ENCODE data around the gene LHX8. TPM values are rescaled to one million over a fixed set of nuclear protein-coding genes. Genes with fewer than 3 reads are reported as not detected.
"Not testable (repeated sequence)": the region's sequence is repeated elsewhere in the genome, so short reads cannot be mapped to it uniquely, and the experiment has no call there.

LHX8 gene
- total RNA-seq: not detected

DNA sequence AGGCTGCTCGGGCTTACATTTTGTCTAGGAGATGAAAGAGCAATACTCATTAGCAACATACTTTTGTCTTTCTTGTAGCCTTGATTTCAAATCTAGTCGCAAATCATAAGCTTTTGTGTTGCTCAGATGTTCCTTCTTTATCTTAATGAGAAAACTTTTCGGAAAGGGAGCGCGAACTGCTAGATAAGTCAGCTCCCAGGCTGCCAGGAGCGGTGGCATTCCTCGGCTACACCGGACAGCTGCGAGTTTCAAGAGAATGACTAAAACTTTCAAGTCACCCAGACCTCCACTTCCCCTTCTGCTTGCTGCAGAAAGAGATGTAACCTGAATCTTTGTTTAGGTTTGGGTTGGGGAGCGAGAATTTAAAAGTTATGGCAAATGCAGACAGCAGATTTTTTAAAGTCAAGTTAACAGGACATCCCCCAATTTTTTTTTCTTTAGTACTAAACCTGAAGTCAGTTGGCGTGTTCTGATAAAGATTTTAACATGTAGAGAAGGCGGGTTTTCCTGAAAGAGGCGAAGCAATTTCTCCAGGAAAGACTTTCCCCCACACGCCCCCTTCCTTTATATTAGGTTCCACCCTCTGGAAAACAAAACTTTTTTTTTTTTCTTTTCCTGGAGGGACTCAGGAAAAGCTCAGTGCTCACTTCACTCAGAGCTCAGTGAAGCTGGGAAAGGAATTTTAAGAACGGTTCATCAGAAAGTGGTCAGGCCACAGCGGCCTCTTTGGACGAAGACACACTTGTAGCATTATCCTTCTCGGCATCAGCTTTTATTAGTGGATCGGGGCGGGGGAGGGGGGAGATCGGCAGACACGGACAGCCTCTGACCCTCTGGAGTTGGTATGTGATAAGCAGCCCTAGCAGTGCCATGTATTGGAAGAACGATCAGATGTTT lies at the start of gene LHX8:
TSS of gene LHX8 (plus strand) at position 639 of the 897 bp plus-strand sequence. CDS start 2,227 bp downstream, outside the sequence.
- no peak for ATAC-seq

DNA sequence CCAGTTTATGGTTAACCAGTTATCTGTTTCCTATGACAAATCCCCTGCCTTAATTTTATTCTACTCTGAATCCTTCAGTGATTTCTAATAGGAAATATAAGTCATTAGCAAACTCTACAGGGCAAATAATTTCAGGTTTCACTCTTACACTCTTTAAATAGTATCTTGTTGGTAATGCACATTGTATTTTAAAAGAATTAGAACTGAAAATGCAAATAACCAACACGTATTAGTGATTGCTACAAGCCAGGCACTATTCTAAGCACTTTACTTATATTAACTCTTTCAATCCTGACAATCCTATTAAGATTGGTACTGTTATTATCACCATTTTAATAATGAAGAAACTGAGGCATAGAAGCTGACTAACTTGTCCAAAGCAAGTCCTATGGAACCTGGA lies 48.3 kb upstream of the LHX8 start:
- no peak for ATAC-seq

DNA sequence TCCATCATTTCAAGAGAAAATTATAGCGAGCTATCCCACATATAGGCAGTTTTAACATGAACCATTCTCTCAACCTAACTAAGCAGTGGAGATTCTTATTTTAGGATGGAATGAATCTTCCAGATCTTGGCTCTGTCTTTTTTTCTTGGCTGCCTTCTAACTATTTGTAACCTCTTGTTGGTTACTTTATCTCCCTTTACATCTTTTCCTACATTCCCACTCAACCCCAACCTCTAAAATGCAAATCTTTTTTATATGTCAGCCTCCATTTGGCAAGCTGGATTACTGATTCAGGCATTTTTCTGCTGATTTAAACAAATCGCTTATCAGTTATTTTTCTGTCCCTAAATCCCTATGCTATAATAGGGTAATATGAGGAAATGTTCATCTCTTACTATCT lies 46.9 kb upstream of the LHX8 start:
- ATAC-seq: no peak

DNA sequence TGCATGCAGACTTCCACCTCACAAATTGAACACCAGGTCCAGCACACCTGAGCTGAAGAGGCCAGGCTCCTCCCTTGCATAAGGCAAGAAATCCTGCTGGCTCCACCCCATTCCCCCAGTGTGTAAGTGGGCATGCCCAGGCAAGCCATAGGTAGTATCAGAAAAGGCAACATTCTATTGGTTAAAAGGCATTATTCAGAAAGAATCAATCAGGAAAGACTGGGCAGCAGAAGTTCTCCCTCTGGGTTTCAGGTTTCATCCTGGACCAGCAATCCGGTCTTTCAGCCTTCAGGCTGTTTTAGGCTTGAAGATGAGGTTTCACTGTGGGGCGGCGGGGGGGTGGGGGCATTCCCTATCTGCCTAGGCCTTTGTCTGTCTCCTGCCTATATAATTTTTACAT lies 42.0 kb upstream of the LHX8 start:
- ATAC-seq: no peak

DNA sequence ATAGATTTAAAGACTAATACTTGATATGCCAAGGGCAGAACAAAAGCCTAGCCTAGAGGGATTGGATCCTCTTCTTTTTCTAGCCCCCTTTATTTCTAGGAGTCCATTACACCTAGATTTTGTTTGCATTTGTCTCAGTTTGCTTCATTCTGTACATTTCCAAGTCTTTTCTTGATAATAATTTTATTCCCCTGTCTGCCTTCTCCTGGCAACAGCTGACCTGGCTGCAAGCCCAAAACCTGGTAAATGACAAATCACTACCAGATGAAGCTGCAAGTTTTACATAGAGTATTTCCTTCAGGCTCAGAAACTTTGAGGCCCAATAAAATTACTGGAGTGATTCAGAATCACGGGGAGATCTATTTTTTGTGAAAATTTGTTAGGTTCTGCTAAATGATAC lies 36.5 kb upstream of the LHX8 start:
- ATAC-seq: no peak

DNA sequence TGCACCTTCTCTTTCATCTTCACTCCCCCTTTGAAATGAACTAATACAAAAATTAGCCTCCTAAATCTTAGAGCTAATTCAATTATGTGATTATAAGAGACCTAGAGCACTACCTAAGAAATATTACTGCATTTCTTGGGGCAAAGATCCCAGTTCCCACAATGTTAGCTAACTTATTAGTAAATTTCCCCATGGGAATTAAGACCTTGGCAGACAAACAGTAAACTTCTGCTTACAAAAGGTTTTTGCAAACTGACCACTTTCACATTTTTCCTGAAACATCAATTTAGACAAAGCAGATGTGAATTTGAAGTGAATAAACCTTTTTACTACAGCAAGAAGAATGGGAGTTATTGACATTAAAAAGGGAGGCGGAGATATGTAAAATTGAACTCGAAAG lies 34.6 kb upstream of the LHX8 start:
- no peak for ATAC-seq

DNA sequence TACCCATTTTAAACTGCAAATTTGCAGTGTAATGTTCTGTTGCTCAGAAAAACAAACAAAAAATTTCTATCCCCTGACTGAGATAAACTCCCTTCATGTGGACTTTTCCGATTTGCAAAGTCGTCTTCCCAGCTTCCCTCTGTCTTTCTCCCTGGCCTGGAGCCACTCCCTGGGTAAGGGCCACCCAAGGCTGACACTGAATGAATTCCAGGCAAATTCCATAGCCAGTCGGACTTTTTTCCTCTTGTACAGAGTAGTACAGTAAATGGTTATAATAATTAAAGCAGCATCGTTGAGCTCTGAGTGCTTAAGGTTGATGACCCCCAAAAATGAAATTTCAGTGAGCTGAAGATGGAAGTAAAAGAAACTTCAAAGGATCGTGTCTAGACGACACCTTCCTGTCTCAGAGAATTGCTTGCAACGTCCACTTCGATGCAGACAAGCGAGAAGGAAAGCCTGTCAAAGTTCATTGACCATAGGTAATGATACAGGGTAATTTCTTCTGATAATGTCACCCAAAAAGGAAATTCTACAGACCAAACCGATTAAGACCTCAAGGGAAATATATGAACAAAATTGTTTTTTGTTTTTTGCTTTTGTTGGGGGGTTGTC lies 33.6 kb upstream of the LHX8 start:
- ATAC-seq: no peak

DNA sequence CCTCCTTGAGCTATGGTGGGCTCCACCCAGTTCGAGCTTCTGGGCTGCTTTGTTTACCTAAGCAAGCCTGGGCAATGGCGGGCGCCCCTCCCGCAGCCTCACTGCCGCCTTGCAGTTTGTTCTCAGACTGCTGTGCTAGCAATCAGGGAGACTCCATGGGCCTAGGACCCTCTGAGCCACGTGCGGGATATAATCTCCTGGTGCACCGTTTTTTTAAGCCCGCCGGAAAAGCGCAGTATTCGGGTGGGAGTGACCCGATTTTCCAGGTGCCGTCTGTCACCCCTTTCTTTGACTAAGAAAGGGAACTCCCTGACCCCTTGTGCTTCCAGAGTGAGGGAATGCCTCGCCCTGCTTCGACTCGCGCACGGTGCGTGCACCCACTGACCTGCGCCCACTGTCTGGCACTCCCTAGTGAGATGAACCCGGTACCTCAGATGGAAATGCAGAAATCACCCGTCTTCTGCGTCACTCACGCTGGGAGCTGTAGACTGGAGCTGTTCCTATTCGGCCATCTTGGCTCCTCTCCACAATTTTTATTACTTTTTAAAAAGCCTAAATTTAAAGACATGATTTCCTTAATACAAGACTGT lies 21.7 kb upstream of the LHX8 start:
- not testable (repeated sequence) for ATAC-seq

DNA sequence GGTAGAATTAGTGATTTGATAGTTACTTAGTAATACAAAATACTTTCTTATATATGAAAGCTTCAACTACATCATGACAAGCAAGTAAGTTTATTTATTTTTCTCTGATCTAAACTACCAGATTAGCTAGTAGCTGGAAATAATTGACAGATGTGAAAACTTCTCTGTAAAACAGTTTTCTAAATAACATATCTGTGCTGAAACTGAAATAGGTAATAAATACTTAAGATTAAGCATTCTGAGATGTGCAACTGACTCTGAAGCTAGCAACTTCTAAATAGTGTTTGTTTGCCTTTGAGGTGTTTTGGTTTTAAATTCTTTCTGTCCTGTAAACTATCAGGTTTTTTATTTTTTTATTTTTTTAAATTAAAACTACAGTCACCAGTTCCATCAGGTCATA lies 18.5 kb upstream of the LHX8 start:
- no peak for ATAC-seq

DNA sequence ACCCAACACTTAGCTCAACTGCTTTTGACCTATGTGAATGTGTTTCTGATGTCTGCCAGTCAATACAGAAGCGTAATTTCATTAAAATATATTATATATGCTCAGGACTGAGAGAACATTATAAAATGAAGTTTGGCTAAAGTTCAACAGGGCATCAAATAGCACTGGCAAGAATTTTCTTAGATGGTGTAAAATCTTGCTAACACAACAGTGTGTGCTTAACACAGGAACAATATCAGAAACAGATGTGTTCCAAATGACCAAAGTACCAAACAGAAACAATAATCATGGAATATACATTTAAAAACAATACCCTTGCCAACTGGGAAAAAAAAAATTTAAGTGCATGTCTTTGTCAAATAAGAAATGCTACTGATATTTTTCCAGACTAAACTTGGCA lies 10.4 kb upstream of the LHX8 start:
- ATAC-seq: no peak

DNA sequence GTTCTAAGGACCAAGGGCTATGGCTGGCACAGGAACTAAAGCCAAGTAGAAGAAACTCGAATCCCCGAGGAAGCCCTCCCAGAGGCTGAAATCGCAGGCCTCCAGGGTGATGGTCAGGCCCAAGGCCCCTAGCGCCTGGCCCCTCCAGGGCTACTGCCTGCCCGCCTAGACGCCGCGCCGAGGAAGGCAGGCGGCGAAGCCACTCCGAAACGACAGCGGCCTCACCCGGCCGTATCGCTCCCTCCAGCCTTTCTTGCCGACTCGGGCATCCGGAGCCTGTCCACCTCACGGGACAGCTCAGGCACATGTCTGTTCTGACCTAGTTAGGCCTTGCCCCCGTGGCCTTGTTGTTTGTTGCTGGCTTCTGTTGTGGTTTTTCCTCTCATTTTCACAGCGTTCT lies 9.7 kb upstream of the LHX8 start:
- ATAC-seq: no peak

DNA sequence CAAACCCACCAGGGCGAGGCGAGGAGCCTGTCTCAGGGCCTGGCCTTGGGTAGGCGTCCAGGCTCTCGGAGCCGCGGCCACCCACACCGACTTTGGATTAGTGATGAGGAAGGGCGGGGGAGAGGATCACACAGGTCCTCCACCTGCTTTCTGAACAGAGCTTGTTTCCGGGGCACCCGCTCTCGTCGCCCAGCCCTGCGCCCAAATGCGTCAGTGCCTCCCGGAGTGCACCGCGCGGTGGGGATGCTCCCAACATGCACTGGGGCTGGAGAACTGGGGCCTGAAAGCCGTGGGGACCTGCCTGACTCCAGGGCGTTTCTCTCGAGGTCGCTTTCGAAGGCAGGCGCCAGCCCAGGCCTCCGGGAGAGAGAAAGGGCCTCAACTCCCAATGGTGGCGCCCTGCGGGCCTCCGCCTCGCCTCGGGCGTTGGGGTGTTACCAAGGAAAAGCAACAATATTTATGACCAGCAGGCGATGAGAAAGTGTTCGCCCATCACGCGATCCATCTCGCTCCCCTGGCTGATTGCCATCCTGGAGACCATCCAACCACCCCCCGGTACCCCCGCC lies 8.9 kb upstream of the LHX8 start:
- ATAC-seq: no peak

DNA sequence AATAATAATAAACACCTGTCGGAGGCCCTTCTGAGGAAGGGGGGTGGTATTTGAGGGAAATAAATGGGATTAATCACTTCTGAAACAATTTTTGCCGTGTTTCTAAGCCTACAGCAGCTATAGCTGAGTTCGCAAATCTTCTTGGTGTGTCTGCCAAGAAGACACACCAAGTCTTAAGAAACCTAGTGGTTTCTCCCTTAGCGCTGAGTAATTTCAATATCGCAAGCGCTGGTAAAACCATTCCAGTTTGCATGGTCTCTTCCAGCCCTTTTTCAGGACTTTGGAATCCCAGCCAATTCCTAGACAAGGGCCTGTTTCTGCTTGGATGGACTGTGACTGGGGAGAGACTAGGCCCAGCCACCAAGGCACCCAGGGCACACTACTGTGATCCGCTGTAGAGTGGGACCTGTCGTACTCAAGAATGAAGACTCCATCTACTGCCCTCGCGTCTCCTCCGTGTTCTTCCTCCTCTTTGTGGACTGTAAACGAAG lies 7.5 kb upstream of the LHX8 start:
- no peak for ATAC-seq

DNA sequence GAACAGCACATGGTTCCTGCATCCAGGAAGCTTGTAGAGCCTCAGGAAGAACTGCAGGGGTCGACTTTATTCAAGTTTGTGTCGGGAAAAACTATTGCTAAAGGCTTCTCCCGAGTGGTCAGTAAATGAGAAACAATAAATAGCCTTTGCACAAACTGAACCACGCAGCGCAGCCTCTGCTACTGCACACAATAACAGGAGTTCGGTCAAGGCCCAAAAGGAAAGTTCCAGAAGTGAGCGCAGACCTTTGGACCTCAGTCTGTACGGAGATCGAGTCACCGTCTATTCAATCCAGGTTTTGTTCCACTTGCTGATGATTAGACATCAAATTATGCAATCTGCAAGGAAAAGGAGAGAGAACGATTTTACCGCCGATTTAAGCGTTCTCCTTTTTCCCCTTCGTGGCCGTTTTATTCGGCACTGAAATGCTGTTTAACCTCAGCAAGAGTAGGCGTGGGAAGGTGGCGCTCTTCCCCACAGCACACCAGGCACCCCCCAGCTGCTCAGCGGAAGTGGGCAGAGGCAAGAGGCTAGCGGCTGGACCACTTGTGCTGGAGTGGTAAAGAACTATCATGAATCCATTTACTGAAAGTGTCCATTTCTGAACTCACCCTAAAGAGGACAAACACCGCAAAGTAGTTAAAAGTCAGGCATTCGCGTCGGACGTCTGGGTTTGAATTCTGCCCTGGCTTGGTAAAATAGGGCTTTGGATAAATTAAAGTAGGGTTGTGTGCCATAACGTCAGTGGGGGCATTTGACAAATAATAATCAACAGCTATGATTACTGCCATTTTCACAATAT lies 6.1 kb upstream of the LHX8 start:
- no peak for ATAC-seq

DNA sequence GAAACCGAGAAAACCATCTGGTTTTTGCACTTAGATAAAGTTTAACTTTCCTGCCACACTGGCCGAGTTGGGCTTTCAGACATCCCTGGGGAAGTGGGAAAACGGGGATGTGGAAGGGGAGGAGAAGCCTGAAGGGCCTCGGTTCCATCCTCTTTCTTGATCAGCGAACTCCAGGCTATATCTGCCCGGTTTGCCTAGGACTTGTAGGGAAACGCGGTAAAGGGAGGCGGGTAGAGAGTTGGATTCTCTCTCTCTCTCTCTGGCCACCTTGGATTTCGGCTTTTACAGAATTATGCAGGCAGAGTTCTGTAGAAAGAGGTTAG lies 4.6 kb upstream of the LHX8 start:
- no peak for ATAC-seq

DNA sequence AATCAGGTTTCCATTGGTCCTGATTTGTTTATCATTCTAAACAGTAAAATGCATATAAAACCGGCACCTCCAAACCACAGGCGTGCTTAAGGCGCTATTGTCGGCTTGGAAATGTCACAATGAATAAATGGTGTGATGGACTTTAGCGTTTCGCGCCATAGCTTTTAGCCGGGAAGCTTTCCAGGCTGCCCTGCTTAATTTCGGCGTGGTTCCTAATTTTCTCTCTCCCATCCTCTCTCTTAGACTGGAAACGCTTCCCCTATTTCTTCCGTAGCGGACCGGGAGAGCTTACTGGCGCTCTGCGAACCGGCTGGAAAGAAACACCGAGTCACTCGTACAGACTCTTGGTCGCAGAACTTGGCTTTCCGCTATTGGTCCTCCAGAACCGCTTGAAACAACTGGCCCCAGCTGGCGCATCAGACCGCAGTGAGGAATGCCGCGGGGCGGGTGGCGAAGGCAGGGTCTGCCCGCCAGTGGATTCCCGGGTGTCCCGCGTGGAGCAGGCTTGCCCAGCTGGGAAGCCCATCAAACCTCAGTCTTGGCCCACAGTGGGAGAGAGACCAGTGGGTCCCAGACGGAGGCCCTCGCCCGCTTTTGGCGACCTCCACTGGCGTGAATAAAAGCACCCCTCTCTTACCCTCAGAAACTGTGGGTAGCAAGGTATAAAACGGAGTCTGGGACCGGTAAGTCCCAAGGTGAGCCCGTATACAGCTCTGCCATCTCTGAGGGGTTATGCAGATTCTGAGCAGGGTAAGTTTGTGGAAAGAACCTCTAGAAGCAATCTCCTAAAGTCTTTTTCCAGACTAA lies 4.0 kb upstream of the LHX8 start:
- ATAC-seq: no peak

DNA sequence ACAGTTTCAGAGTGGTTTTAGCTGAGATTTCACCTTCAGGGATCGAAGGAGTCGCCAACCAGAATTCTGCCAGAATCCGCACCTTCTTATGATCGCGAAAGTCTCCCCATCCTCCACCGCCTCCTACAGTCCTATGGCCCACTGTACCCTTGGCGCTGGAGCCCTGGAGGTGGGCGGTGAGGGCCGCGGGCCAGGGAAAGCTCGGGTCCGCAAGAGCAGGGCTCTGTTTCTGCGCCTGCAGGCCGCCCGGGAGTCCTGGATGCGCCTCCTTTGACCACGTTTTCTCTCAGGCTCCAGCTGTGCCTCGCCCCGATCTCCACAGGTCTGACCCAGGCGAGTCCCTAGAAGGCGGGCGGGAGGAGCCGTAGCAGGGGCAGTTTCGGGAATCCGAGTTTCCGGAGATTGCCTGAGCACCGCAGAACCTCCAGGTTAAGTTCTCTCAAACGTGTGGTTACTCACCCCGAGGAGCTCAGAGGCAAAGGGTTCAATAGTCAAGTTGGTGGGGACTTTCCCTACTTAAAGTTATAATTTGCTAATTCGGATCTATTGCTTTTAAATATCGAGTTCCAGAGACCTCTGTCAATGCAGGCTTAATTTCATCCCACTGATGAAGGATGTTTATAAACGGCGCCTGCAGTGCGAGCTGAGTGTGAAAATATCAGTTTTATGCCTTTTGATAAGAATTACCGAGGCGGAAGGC lies 3.2 kb upstream of the LHX8 start:
- ATAC-seq: no peak

DNA sequence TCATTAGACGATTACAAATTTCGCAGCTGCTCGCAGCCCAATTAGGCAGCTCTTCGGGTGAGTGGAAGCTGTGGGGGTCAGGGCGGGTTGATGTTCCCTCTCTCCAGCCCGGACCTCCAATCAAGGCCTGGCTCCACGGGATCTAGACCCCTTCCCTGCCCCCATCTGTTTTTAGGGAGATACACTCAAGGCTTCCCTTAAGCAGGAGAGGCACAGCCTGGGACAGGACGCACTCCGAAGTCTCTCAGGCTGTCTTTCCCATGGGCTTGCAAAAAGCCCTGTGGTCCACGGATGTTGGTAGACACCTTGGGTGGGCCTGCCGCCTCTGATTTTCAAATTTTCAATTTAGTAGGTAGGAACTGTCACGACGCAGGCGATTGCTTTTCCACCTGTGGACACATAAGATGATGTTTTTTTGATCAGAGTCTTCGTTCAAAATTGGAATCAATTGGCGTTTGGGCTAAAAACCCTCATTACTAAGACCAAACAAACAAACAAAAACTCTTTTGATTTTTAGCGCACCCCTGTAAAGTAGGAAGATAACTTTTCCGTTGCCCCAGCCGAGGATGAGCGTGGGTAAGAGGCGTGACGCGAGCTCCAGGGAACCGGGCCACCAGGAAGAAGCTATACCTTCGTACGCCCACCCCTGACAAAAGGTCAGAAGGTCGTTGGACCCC lies 2.5 kb upstream of the LHX8 start:
- ATAC-seq: no peak

DNA sequence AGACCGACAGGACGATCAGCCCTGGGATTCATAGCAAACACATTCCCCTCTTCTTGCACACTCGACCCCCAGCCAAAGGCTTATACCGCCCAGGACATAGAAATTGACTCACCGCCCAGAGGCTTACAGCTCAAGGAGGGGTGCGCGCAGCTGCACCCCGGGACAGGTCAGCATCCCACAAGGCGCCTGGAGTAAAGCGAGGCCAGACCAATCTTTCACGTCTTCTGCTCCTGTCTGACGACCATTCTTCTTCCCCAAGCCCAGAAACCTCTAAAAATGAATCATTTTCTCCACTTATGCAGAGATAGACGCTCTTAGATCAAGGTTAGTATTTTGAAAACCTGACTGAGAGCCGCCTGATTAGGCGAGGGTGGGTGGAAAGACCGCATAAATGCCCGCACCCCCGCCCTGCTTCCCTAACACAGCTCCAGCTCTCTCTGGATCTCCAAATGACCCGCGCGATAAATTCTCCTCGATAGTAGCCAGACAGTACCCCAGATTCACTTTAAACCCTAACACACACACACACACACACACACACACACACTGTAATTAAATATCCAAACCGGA lies 1.9 kb upstream of the LHX8 start:
- no peak for ATAC-seq
